Suprapubic skin (tissue), 3 donors: ENCODE measurements around the gene RNF175.

Experiments used
- CTCF ChIP-seq, 2 donors: fragments of 200-600 bp in 1 of 2; fragments of 450-650 bp in 1 of 2; sonication (generic) in 1 of 2; IDR thresholded peaks; one replicate each; pipeline ENCODE4 v1.5.1; 2016 to 2019; ENCODE audit warnings: antibody characterized with exemption in 2 of 2, mild to moderate bottlenecking in 1 of 2, moderate library complexity in 1 of 2
- POLR2A ChIP-seq, 2 donors: fragments of 450-650 bp; IDR thresholded peaks; one replicate each; pipeline ENCODE4 v1.6.1; 2017; ENCODE audit warnings: antibody characterized with exemption in 2 of 2, mild to moderate bottlenecking in 2 of 2, moderate library complexity in 2 of 2

DNA sequence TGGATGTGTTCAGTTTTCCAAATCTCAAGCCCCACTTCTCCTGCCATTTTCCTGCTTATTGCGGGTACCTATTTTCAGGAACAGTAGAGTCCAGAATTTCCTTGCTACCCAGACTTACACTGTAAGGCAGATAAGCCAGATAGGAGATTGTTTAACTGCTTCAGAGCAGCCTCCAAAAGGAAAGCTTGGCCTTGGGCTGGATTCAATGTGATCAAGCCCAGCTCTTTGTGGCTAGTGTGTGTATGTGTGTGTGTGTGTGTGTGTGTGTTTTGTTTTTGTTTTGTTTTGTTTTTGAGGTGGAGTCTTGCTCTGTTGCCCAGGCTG lies 34.0 kb downstream of the RNF175 start:
- TF ChIP-seq CTCF (IDR thresholded peaks at IDR 0.05) (no peak), POLR2A (IDR thresholded peaks at IDR 0.05) (no peak)
